Ishikawa (cell line): ENCODE results near the gene NDST1.

Experiments used
- CEBPB ChIP-seq: IDR thresholded peaks from 2 replicates; pipeline ENCODE4 v1.6.1; 2012
- CREB1 ChIP-seq: IDR thresholded peaks from 2 replicates; pipeline ENCODE4 v1.6.1; 2012; ENCODE audit warnings: low read depth
- EGR1 ChIP-seq: IDR thresholded peaks from 2 replicates; pipeline ENCODE4 v1.6.1; 2012
- EP300 ChIP-seq: IDR thresholded peaks from 2 replicates; pipeline ENCODE4 v1.6.1; 2012; ENCODE audit warnings: borderline replicate concordance
- FOXM1 ChIP-seq: IDR thresholded peaks from 2 replicates; pipeline ENCODE4 v1.6.1; 2012; ENCODE audit warnings: low read depth, borderline replicate concordance
- NFIC ChIP-seq: IDR thresholded peaks from 2 replicates; pipeline ENCODE4 v1.6.1; 2012
- RAD21 ChIP-seq: IDR thresholded peaks from 2 replicates; pipeline ENCODE4 v1.6.1; 2012; ENCODE audit warnings: low read depth
- TAF1 ChIP-seq: IDR thresholded peaks from 2 replicates; pipeline ENCODE4 v1.6.1; 2012; ENCODE audit warnings: low read depth, mild to moderate bottlenecking
- TCF12 ChIP-seq: IDR thresholded peaks from 2 replicates; pipeline ENCODE4 v1.6.1; 2012; ENCODE audit warnings: low read depth
- TEAD4 ChIP-seq: IDR thresholded peaks from 2 replicates; pipeline ENCODE4 v1.6.1; 2012
- YY1 ChIP-seq: IDR thresholded peaks from 2 replicates; pipeline ENCODE4 v1.6.1; 2012; ENCODE audit warnings: low read depth
- ZBTB7A ChIP-seq: IDR thresholded peaks from 2 replicates; pipeline ENCODE4 v1.6.1; 2012; ENCODE audit warnings: low read depth
- TF ChIP-seq, protein P1 (sequence below): IDR thresholded peaks from 2 replicates; pipeline ENCODE4 v1.6.1; 2012
- TF ChIP-seq, protein P2 (sequence below): IDR thresholded peaks from 2 replicates; pipeline ENCODE4 v1.6.1; 2012; ENCODE audit warnings: low read depth, mild to moderate bottlenecking
- TF ChIP-seq, protein P3 (sequence below): IDR thresholded peaks from 2 replicates; pipeline ENCODE4 v1.6.1; 2012

Gene NDST1

DNA sequence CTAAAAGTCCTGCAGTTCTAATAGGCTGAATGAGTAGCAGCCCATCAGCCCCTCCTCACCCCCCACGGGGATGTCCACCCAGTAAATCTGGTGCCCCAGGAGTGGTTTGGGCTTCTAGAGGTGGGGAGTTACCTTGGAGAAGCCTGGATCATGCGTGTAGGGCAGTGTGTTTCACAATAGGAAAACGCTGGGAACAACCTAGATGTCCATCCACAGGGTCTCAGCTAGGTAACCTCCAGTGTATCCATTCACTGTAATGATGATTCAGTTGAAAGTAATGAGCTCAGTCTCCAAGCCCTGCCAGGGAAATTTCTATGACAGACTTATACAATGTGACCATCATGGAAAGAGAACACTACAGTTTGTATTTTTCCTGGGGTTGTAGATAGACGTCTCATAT, 51.8 kb downstream of the NDST1 start:
- no peak for TF ChIP-seq TAF1
- TF ChIP-seq NFIC, result no peak
- no peak for TF ChIP-seq EGR1
- no peak for TF ChIP-seq TCF12
- TF ChIP-seq, protein P1, sequence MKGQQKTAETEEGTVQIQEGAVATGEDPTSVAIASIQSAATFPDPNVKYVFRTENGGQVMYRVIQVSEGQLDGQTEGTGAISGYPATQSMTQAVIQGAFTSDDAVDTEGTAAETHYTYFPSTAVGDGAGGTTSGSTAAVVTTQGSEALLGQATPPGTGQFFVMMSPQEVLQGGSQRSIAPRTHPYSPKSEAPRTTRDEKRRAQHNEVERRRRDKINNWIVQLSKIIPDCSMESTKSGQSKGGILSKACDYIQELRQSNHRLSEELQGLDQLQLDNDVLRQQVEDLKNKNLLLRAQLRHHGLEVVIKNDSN, result no peak
- TF ChIP-seq, protein P2, sequence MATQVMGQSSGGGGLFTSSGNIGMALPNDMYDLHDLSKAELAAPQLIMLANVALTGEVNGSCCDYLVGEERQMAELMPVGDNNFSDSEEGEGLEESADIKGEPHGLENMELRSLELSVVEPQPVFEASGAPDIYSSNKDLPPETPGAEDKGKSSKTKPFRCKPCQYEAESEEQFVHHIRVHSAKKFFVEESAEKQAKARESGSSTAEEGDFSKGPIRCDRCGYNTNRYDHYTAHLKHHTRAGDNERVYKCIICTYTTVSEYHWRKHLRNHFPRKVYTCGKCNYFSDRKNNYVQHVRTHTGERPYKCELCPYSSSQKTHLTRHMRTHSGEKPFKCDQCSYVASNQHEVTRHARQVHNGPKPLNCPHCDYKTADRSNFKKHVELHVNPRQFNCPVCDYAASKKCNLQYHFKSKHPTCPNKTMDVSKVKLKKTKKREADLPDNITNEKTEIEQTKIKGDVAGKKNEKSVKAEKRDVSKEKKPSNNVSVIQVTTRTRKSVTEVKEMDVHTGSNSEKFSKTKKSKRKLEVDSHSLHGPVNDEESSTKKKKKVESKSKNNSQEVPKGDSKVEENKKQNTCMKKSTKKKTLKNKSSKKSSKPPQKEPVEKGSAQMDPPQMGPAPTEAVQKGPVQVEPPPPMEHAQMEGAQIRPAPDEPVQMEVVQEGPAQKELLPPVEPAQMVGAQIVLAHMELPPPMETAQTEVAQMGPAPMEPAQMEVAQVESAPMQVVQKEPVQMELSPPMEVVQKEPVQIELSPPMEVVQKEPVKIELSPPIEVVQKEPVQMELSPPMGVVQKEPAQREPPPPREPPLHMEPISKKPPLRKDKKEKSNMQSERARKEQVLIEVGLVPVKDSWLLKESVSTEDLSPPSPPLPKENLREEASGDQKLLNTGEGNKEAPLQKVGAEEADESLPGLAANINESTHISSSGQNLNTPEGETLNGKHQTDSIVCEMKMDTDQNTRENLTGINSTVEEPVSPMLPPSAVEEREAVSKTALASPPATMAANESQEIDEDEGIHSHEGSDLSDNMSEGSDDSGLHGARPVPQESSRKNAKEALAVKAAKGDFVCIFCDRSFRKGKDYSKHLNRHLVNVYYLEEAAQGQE, result no peak
- TF ChIP-seq, protein P3, sequence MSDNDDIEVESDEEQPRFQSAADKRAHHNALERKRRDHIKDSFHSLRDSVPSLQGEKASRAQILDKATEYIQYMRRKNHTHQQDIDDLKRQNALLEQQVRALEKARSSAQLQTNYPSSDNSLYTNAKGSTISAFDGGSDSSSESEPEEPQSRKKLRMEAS, result no peak
- TF ChIP-seq CREB1, result no peak
- TF ChIP-seq EP300, result no peak
- TF ChIP-seq CEBPB, result no peak
- TF ChIP-seq YY1, result no peak
- no peak for TF ChIP-seq ZBTB7A
- TF ChIP-seq FOXM1, result no peak
- no peak for TF ChIP-seq TEAD4
- TF ChIP-seq RAD21, result no peak

DNA sequence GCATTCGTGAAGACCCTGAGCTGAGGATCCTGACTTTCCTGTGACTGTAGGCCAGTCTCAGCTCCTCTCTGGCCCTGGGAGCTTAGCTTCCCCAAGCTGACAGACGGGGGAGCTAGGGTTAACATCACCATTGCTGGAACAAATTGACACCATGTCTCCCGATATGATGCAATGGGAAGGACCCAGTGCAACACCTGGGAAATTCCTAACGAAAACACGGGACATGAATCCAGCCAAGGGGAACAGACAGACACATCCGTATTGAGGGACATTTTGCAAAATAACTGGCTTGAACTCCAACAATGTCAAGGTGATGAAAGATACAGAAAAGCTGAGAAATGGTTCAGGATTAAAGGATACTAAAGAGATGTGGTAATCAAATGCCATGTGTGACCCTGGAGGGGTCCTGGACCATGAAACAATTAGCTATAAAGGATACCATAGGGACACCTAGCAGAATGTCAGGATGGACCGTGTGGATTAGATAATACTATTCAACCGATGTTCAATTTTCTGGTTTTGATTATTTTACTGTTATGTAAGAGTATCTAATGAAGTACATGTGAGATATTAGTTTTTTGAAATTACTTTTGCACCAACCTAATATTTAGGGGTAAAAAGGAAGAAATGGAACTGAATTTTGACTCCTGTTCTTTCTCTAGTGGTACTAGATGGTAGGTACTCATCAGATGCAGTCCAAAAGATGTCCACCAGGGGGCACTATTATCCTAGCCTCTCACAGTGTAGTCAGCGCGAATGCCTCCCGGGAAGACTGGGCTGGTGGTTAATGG, 52.7 kb downstream of the NDST1 start:
- TF ChIP-seq EP300, result no peak; the same call in 1 of the 2 replicates
- peak; percentile 86 for TF ChIP-seq CEBPB
- peak; percentile 84 for TF ChIP-seq RAD21

DNA sequence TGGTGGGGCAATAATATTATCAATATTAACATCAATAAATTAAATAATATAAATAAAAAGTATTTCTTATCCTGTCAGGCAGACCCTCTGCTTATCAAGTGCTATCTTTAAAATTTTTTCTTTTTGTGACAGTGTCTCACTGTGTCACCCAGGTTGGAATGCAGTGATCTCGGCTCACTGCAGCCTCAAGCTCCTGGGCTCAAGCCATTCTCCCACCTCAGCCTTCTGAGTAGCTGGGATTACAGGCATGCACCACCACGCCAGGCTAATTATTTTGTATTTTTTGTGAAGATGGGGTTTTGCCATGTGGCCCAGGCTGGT, 53.2 kb downstream of the NDST1 start:
- TF ChIP-seq RAD21 (no peak), CREB1 (no peak), CEBPB (no peak)

DNA sequence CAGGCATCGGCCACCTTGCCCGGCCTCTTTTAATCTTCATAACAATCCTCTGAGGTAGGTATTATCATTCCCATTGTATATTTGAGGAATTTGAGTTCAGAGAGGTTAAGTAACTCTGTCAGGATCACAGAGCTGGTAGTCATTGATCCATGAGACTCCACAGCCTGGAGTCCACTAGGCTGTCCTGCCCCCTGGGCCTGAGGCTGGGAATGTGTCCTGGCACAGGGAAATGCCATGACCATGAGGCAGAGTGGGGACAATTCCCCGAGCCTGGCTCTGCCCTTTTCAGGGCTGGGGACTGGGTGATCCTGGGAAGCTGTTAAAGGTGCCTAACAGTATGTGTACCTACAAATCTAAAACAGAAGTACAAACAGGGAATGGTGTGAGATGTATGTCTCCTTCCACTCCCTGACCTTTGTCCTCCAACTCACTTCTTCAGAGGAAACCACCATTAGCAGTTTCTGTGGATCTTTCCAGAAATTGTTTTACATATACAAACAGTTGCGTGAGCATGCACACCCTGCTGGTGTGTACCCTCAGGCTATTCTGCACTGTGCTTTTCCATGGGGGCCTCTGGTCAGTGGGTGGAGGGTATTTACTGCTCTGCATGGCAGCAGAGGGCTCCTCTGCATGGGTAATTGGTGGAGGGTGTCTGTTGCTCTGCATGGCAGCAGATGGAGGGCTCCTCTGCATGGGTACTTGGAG, 53.8 kb downstream of the NDST1 start:
- TF ChIP-seq TCF12, result no peak
- TF ChIP-seq EP300, result no peak
- TF ChIP-seq EGR1, result no peak

DNA sequence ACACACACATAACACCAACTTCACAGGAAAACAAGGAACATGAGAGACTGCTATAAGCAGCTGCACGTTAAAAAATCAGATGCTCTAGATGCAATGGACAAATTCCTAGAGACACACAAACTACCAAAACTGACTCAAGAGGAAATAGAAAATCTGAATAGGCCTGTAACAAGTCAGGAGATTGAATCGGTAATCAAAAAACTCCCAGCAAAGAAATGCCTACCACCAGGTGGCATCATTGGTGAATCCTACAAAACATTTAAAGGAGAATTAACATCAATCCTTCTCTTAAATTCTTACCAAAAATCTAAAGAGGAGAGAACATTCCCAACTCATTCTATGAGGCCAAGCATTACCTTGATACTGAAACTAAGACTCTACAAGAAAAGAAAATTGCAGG, 54.9 kb downstream of the NDST1 start:
- TF ChIP-seq ZBTB7A (no peak), EP300 (no peak), TEAD4 (peak; percentile 88), NFIC (no peak), CREB1 (no peak), RAD21 (peak; percentile 74), TAF1 (no peak)

DNA sequence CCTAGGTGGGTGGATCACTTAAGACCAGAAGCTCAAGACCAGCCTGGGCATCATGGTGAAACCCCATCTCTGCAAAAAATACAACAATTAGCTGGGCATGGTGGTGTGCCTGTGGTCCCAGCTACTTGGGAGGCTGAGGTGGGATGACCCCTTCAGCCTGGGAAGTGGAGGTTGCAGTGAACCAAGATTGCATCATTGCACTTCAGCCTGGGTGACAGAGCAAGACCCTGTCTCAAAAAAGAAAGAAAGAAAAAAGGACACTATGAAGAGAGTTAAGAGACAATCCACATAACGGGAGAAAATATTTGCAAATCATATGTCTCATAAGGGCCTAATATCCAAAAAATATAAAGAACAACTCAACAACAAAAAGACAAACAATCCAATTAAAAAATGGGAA, 57.9 kb downstream of the NDST1 start:
- no peak for TF ChIP-seq EGR1
- TF ChIP-seq NFIC, result no peak

DNA sequence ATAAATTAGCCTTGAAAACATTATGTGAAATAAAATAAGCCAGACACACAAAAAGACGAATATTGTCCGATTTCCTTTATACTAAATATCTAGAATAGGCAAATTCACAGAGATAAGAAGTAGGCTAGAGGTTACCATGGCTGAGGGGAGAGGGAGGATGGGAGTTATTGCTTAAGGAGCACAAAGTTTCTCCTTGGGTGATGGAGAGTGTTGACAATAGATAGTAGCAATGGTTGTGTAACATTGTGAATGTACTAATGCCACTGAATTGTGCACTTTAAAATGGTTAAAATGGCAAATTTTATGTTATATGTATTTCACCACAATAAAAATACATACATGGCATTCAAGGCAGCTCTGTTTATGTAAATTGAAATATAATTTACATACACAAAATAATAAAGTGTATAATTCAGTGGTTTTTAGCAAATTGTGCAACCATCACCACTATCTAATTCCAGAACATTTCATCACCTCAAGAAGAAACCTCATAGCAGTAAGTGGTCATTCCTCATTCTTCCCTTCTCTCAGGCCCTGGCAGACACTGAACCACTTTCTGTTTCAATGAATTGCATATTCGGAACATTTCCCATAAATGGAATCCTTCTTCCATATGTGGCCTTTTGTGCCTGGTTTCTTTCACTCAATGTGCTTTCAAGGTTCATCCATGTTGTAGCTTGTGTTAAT, 59.2 kb downstream of the NDST1 start:
- TF ChIP-seq, protein P1, result no peak
- no peak for TF ChIP-seq CREB1
- TF ChIP-seq TCF12, result no peak
- TF ChIP-seq NFIC, result no peak
- TF ChIP-seq TAF1, result no peak
- TF ChIP-seq ZBTB7A, result no peak
- no peak for TF ChIP-seq RAD21
- no peak for TF ChIP-seq FOXM1
- TF ChIP-seq YY1, result no peak
- TF ChIP-seq, protein P3, result no peak
- TF ChIP-seq CEBPB, result no peak
